HG02970 (cell line): ENCODE measurements around the gene SPINK7.
"Not testable (repeated sequence)": the region's sequence is repeated elsewhere in the genome, so short reads cannot be mapped to it uniquely, and the experiment has no call there.

Experiments used
- ATAC-seq: cut with Tn5 transposase; IDR thresholded peaks from one replicate; pipeline ENCODE4 v1.9.1; 2021; ENCODE audit warnings: mild to moderate bottlenecking, moderate library complexity, moderate number of reproducible peaks; ENCODE audit not compliant: unreplicated experiment, low FRiP score

The SPINK7 gene

GRCh38 chr5:148312153-148312552 lies at the start of gene SPINK7:
TSS of gene SPINK7 (plus strand) at chr5:148312423. CDS start at chr5:148312484, 61 bp downstream.
- no peak for ATAC-seq

GRCh38 chr5:148267962-148268361 lies 44.3 kb upstream of the SPINK7 start:
- no peak for ATAC-seq

GRCh38 chr5:148268566-148268965 lies 43.7 kb upstream of the SPINK7 start, which contains the start of gene SPINK13:
TSS of gene SPINK13 (plus strand) at chr5:148268794. CDS start at chr5:148270073, 1,279 bp downstream.
- no peak for ATAC-seq

GRCh38 chr5:148275129-148275528 lies 37.1 kb upstream of the SPINK7 start:
- ATAC-seq: not testable (repeated sequence)

GRCh38 chr5:148280893-148281292 lies 31.3 kb upstream of the SPINK7 start:
- ATAC-seq: not testable (repeated sequence)

- not testable (repeated sequence) for ATAC-seq
These were observed 30.9 kb upstream of the SPINK7 start for GRCh38 chr5:148281336-148281735.

- no peak for ATAC-seq
These were observed 21.7 kb upstream of the SPINK7 start for GRCh38 chr5:148290271-148291195.

- ATAC-seq: no peak
These were observed 14.5 kb upstream of the SPINK7 start for GRCh38 chr5:148297731-148298130.

GRCh38 chr5:148306446-148306845 lies 5.8 kb upstream of the SPINK7 start:
- no peak for ATAC-seq

GRCh38 chr5:148309019-148309418 lies 3.2 kb upstream of the SPINK7 start:
- no peak for ATAC-seq

GRCh38 chr5:148309746-148310145 lies 2.5 kb upstream of the SPINK7 start:
- no peak for ATAC-seq

GRCh38 chr5:148311484-148311883 lies 739 bp upstream of the SPINK7 start:
- ATAC-seq: no peak

- no peak for ATAC-seq
These were observed 2.0 kb downstream of the SPINK7 start for GRCh38 chr5:148314187-148314586.

- ATAC-seq: no peak
These were observed 2.5 kb downstream of the SPINK7 start for GRCh38 chr5:148314731-148315130.

GRCh38 chr5:148320011-148320963 lies 8.1 kb downstream of the SPINK7 start:
- ATAC-seq: not testable (repeated sequence)

GRCh38 chr5:148333262-148333849 lies 21.1 kb downstream of the SPINK7 start:
- no peak for ATAC-seq

- no peak for ATAC-seq
These were observed 23.0 kb downstream of the SPINK7 start, which contains the start of gene SPINK9 for GRCh38 chr5:148335259-148335658. TSS of gene SPINK9 (plus strand) at chr5:148335559. CDS start at chr5:148335614, 55 bp downstream.

- ATAC-seq: no peak
These were observed 24.6 kb downstream of the SPINK7 start for GRCh38 chr5:148336704-148337435.

GRCh38 chr5:148342371-148343045 lies 30.3 kb downstream of the SPINK7 start:
- no peak for ATAC-seq
